GM21381 (cell line): ENCODE results near the gene STARD7.
A peak's percentile ranks its signal among the peaks of the same experiment; 100 is the strongest.
"Not testable (repeated sequence)": the region's sequence is repeated elsewhere in the genome, so short reads cannot be mapped to it uniquely, and the experiment has no call there.

Experiments
- ATAC-seq: cut with Tn5 transposase; IDR thresholded peaks from one replicate; pipeline ENCODE4 v1.9.1; 2021; ENCODE audit warnings: mild to moderate bottlenecking, moderate library complexity; ENCODE audit not compliant: unreplicated experiment

Gene STARD7, protein sequence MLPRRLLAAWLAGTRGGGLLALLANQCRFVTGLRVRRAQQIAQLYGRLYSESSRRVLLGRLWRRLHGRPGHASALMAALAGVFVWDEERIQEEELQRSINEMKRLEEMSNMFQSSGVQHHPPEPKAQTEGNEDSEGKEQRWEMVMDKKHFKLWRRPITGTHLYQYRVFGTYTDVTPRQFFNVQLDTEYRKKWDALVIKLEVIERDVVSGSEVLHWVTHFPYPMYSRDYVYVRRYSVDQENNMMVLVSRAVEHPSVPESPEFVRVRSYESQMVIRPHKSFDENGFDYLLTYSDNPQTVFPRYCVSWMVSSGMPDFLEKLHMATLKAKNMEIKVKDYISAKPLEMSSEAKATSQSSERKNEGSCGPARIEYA

DNA sequence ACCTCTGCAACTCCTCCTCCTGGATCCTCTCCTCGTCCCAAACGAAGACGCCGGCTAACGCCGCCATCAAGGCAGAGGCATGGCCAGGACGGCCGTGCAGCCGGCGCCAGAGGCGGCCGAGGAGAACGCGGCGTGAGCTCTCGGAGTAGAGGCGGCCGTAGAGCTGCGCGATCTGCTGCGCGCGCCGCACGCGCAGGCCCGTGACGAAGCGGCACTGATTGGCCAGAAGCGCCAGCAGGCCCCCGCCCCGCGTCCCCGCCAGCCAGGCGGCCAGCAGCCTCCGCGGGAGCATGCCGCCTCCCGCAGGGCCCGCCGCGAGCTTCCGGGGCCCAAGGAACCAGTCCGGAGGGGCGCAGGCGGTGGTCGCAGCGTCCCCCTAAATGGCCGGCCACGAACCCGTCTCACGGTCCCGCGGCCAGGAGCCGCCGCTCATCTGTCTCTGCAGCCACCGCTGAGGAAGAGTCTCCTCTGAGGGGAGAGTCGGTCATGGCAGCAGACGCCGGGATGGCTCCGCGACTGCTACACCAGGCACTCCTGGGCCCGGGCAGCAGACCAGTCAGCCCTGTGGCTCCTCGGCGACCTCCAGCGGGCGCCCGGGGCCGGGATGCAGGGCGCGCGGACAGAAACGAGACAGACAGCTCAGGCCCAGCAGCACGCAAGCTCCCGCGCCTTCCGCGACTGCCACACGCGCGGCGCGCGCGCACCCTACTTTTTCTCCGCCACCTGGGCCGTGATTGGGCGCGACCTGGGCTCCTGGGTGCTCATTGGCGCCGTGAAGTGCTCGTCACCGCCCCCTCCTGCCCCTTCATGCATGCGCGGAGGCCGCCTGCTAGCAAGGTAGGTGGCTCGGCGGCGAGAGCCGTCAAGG, at the start of gene STARD7:
STARD7 (minus strand) TSS at position 685 of the 868 bp plus-strand sequence; CDS start at position 292, 393 bp downstream.
- peak; percentile 81 for ATAC-seq

DNA sequence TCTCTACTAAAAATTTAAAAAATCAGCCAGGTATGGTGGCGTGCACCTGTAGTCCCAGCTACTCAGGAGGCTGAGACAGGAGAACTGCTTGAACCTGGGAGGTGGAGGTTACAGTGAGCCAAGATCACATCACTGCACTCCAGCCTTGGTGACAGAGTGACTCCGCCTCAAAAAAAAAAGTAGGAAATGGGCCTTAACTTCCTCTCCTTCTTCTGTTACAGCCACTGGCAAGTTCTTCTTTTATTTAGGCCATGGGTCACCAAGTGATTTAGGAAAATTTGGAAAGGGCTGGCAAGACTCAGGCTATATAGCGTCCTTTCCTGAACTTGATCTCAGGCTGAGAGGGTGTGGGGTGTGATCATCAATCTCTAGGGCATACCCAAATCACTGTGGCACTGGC, 49.1 kb upstream of the STARD7 start:
- ATAC-seq = not testable (repeated sequence)

DNA sequence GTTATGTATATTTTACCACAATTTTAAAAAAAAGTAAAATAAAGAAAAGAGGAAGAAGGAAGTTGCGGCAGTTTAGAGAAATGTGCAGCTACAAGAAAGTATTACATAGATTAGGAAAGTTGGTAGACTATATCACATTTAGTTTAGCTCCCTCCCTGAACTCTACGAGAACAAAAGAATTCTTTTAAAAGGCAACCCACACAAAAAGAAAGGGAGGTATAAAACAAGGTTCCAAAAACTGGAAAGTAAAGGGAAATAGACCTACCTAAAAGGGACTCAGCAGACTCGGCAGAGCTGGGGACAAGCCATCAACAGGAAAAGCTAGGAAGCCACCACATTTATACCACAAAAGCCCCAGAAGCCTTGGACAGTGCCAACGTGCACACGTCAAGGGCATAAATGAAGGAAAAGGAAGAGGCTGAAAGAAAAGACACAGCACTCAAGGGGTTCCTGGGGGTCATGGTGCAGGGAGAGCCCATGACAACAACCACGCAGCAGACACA, 48.0 kb upstream of the STARD7 start:
- ATAC-seq = no peak

DNA sequence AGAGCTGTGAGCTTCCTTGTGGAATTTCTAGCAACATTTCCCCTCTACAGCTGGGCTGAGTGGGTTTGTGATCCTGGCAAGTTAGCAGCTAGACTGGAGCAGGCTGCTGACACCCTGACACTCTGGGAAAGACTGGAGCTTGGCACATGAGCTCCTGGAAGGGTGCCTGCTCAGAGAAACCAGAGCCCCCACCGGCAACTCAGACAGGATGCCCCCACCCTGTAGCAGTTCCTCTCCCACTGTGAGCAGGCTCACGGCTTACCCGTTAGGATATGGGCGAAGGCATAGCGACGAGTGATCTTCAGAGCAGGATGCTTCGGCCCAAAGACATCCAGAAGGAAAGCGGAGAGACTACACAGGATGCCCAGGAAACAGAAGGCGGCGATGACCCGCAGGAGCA, 45.9 kb upstream of the STARD7 start:
- ATAC-seq = no peak

DNA sequence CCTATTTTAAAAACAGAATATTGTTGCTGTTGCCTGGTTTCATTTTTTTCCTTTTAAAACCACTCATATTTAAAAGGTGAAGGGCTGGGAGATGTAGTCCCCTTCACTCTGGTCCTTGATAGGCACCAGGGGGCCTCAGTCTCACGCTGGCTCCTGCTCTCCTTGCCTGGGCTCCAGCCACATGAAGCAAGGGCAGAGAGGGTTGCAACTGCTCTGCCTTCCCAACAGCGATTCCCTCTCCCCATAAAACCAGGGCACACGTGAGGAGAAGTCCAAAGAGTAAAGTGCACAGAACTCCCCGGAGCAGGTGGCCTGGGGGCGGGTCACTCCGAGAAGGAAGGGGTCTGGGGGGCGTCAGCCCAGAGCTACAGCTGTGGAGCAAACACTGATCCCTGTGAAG, 44.4 kb upstream of the STARD7 start:
- no peak for ATAC-seq

DNA sequence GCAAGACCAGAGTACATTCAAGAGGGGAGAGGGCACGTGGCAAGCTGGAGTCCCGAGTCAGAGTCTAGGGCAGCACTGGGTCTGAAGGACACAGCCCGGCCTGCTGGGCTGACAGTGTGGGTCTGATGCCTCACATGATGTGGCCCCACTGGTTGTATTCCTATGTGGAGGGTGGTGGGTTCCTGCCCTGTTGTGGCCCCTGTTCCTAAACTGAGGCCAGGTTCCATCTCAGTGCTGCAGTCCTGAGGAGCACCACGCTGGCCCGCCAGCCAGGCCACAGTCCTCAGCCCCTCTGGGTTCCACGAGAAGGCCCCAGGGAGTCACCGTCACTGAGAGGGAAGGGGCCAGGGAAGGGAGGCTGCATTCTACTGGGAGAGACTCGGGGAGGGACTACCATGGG, 43.9 kb upstream of the STARD7 start:
- ATAC-seq = no peak

DNA sequence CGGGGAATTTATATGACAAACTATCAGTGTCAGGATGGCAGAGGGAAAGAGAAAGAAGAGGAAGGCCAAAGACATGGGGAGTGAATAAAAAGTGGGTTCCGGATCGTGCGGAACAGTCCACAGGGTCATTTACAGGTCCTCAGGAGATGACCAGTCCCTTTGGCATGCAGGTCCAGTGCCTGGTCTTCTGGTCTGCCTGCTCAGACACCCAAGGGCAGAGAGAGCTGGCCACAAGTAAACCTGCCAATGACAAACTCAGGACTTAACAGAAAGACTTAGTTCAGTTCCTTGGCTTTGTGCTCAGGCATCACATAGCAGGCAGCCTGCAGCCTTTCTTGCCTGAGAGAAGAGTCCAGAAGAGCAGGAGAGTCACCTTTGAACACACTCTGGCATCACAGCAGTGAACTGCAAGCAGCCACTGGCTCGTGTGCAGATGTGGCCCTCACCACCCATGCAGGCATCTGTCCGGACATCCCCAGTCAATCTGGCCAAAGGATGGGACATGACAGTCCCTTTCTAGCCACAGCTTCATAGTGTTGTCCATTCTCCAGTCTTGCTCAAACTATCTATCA, 43.2 kb upstream of the STARD7 start:
- no peak for ATAC-seq

DNA sequence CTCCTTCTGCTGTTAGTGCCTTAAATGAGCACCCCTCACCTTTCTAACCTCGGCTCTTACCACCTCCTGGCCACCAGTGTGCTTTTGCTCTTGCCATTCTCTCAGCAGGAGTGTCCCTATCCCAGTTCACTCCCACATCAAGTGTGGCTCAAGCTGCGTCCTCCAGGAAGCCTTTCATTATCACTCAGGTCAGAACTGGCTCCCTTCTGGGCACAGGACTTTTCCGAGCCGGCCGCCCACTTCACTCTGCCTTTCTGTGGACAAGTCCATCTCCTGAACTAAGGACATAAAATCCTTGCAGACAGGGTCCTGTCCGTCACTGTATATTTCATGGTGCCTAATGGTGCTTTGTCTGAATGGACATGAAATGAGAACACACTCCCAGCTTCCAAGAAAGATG, 41.6 kb upstream of the STARD7 start:
- ATAC-seq = no peak

DNA sequence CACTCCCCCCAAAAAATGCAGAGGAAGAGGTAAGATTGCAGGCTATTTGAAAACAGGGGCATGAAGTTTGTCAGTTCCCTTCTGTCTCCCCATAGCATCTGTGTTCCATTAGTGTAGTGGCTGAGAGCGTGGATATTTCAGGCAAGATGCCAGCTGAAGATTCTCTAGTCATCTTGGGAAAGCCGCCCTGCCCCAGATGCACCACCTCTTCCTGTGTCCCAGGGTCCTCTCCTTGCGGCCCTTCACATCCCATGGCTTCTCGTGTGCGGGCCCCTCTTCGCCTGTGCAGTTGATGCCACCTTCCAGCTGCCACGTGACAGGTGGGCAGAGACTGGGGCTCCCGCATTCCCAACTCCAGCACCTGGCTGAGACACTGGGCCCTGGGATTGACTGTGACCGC, 41.0 kb upstream of the STARD7 start:
- ATAC-seq = no peak

DNA sequence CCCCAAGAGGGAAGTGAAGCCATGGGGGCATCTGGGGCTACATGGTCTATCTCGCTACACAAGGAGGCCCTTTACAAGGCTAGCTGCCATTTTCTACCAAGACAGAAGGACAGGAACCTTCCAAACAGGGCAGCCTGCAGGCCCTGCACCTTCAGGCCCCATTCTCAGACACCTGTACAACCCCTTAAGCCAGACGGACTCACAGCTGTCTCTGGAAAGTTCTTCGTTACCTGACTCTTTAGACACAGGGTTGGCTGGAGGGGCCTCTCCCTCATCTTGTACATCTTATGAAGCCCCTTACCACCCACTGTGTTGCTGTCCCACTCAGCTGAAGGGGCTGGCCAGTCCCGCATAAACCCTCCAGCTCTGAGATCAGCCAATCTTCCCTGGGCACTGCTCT, 40.0 kb upstream of the STARD7 start:
- ATAC-seq = no peak

DNA sequence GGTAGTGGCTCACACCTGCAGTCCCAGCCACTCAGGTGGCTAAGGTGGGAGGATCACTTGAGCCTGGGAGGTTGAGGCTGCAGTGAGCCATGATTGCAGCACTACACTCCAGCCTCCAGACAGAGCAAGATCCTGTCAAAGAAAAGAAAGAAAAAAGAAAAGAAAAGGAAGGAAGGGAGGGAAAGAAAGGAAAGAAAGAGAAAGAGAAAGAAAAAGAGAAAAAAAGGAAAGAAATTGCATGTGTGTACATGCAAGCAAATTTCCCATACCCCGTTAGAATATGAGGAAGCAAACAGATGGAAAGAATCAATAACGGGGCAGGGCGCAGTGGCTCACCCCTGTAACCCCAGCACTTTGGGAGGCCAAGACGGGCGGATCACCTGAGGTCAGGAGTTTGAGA, 39.3 kb upstream of the STARD7 start:
- no peak for ATAC-seq

DNA sequence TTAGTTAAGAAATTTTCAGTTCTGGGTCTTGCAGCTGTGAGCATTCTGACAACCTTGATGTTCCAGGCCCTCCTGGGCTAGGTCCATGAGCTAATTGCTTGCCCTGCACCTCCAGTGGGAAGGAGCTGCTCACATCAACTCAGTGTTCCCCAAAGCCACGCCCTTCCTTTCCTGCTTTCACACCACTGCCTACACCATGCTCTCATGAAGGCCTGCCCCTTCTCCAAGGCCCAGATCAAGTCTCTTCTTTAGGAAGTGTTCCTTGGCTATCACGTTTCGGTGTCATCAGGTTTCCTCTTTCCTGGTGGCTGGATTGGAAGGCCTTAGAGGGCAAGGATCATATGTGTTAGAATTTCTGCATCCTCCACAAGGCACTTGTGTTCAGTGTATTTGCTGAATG, 38.4 kb upstream of the STARD7 start:
- no peak for ATAC-seq

DNA sequence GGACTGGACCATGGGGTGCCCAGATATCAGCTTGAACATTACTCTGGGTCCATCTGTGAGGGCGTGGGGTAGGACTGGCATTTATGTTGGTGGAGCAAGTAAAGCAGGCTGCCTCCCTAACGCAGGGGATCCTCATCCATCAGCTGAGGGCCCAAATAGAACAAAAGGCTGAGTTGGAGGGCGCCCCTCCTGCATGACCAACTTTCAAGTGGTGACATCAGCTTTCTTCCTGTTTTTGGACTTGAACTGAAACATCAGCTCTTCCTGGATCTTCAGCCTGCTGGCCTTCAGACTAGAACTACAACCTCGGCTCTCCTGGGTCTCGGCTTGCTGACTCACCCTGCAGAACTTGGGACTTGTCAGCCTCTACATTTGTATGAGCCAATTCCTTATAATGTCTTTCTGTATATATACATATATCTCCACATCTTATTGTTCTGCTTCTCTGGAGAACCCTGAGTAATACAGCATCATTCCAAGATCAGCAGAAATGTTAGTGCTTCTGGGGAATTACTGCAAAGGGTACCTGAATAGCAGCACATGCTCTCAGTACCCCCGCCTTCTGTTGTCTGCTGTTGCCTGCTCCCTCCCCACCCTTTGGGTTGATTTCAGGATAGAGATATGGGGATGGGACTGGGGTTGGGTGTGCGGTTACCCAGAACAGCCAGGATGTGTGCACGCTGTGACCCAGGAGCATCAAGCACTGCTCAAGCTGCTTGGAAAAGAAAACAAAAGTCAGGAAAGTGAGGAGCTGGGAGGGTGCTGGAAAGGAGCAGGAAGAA, 37.2 kb upstream of the STARD7 start:
- ATAC-seq = no peak

DNA sequence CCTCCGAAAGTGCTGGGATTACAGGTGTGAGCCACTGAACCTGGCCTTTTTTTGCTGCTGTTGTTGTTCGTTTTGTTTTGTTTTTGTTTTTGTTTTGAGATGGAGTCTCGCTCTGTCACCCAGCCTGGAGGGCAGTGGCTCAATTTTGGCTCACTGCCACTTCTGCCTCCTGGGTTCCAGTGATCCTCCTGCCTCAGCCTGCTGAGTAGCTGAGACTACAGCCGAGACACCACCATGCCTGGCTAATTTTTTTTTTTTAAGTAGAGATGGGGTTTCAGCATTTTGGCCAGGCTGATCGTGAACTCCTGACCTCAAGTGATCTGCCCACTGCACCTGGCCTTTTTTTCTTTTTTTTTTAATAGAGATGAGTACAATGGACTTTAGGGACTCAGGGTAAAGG, 35.2 kb upstream of the STARD7 start:
- no peak for ATAC-seq

DNA sequence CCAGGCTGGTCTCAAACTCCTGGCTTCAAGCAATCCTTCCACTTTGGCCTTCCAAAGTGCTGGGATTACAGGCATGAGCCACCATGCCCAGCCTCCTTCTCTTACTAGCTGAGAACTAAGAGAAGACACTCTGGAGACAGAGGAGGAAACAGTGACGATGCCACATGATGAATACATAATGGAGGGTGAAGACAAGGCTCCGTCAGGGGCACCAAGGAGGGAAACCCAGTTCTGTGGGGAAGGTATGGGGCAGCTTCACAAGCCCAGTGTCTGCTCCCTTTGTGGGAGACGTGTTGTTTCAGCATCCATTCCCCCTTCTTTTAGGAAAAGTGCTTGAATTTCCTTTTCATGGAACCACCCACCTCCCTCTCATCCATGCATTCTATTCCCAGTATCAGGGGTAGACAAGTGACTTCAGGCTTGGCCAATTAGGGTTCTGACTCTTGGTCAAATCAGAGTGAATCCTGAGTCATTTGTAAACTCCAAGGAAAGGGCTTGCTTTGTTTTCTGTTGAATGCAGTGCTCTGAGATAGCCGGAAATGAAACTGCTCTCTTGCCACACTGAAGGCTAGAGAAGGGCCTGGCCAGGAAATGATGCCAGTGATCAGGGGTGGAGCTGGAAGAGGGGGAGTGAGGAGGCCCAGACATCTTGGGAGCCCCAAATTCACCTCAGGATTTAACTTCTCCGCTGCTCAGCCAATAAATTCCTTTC, 33.4 kb upstream of the STARD7 start:
- peak; percentile 82 for ATAC-seq

DNA sequence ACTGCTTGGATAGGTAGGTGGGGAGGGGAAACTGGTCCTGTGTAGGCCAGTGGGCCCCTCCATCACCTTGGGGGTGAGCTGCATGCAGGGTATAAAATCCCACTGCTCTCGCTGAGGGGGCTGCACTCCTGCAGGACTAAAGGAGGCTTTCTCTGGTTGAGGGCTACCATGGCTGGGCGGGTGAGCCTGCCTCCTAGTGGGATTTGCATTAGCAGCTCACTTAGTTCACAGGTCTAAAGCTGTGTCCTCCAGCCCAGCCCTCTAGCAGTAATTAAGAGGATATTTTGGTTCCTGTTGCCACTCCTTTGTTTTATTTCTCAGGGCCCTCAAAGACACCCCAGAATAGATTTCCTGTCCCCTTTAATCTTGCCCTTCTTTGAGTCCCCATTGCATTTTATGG, 32.6 kb upstream of the STARD7 start:
- no peak for ATAC-seq

DNA sequence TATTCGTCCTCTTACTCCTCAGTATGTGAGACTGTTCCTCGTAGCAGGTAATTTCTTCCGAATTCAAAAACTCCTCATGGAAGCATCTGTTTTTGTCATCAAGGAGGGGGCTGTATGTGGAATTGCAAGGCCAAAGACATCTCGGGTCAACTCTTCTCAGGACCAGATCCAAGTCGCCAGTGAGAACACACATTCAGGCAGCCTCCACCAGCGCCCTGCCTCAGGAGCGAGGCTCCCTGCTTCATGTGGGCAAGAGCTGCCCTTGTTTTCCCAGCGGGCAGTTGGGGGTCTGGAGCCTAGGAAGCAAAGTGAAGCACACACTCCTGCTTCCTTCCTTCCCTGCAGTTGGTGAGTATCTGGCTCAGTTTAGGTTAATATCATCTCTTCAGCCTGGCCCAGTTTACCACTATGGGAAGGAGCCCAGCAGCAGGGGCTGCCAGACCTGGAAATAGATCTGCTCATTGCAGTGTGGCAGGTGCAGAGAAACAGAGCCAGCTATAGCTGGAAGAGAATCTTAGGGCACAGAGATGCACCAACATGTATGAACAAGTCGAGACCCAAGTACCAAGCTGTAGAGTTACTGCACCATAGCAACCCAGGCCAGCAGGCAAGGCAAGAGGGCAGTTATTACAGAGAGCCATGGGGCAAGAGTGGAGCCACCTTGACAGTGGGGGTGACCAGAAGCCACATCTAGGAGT, 31.9 kb upstream of the STARD7 start:
- ATAC-seq = no peak

DNA sequence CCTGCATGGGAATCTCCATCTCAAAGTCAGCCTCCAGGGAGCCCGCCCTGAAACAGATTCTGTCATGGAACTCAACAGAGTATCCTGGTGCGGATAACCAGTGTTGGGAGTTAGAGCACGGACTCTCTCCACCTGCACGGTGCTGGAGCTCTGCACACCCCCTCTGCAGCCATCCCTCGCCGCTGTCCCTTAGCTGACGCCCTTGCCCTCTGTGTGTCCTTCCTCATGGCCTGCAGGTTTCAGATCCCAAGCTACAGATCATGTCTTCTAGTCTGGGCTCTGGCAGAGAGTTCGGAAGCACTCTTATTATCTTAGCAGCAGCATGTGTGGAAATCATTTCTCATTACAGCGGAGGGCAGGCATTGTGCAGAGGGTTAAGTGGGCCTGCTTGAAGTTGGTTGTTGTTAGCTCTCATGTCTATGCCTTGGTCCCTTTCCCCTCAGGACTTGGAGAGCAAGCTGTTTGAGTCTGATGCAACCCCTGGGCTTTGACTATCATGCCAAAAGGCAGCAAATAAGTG, 31.2 kb upstream of the STARD7 start:
- no peak for ATAC-seq

DNA sequence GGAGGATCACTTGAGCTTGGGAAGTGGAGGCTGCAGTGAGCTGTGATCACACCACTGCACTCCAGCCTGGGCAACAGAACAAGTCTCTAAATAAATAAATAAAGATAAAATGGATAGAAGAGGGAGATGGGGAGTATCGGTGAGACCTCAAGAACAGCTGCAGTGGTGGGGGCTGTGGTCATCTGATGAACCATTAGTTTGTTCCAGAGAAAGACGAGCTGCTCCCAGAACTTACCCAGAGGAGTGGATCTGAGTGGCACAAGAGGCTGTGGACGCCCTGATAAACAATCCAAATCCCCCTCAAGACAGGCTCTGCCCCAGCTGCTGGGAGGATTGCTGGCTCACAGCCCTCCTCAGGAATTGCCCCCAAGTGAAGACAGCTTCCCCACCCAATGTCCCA, 30.5 kb upstream of the STARD7 start:
- no peak for ATAC-seq
